ENCODE measurements around the gene C15orf61. TPM values are rescaled to one million over a fixed set of nuclear protein-coding genes. Genes with fewer than 3 reads are reported as not detected.

C15orf61 gene
- polyA plus RNA-seq, 2 donors, result 0.92 to 1.8 TPM

DNA sequence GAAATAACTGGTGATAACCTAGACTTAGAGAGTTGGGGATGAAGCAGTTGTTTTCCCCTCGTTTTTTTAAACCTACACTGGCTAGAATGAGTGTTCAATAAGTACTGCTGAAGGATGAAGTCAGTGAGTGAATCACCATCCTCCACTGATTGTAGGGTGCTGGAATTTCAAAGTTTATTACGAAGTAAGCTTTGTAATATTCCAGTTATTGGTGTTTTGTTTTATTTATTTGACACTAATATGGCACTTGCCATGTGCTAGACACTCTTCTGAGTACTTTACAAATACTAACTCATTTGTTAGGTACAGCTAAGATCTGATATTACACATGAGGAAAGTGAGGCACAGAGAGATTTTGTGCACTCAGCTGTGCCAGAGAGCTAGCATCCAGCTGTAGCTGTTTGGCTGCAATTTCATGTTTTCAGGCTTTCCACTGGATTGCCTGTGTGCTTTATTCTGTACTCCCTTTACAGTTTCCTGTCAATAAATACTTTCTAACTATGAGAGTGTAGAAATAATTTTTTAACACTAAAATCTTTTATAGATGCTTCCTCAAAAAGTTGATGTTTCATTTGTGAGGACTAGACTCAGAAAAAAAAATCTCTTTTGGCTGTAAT, 27.4 kb downstream of the C15orf61 start:
- no peaks in the 10 kb centered on the region for H3K36me3 ChIP-seq (ENCODE audit: control insufficient read depth in 2 of 2, insufficient read depth in 2 of 2, low read length in 1 of 2)
- H3K27ac ChIP-seq (ENCODE audit: low read depth in 2 of 2, low read length in 1 of 2), result no peak overlapping the region
- H3K9me3 ChIP-seq (ENCODE audit: control insufficient read depth in 2 of 2, insufficient read depth in 1 of 2, low read depth in 1 of 2, low read length in 1 of 2), result no peaks in the 10 kb centered on the region
- no peaks in the 10 kb centered on the region for H3K27me3 ChIP-seq (ENCODE audit: control insufficient read depth in 1 of 2, insufficient read depth in 2 of 2, low read length in 2 of 2)
- H3K4me3 ChIP-seq (ENCODE audit: low read depth in 1 of 2, low read length in 2 of 2), result no peak overlapping the region
- WGBS, 2 donors, result 65 to 70% methylated on average over 2 of the region's 2 CpGs
- H3K4me1 ChIP-seq (ENCODE audit: control insufficient read depth in 2 of 2, insufficient read depth in 2 of 2, low read length in 1 of 2), result no peaks in the 10 kb centered on the region

DNA sequence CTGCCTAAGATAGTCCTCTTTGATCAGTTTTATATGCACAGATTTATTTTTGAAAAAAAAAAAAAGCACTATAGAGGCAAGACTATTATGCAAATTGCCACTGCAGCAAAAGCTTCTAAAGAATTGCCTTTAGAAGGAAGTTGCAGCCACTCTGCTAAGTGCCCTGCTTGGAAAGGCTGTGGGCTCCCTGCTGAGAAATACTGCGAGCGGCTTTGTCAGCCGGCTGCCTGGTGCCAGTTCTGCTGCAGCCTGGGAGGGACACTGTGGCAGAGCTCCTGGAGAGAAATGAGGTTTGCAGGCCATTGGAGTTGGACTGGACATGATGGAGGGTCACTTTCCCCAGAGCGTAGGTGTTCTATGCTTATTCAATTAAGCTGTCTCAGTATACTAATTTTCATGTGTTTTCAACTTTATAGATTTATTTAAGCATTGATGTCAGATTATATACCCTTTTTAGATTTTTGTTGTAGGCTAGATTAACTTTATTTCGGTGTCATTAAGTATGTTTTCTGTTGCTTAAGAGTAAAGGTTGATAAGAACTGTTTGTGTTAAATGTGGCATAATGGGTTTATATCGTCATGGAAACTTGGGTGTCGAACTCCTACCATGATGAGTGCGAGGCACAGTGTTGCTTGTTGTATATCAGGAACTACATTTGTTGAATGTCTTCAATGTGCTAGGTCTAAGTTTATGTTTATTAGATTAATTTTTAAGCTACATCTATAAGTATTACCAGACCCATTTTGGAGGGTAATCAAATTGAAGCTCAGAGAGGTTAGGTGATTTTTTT, 28.1 kb downstream of the C15orf61 start:
- Histone ChIP-seq H3K27me3 (ENCODE audit: control insufficient read depth in 1 of 2, insufficient read depth in 2 of 2, low read length in 2 of 2) (no peaks in the 10 kb centered on the region), H3K36me3 (ENCODE audit: control insufficient read depth in 2 of 2, insufficient read depth in 2 of 2, low read length in 1 of 2) (no peaks in the 10 kb centered on the region), H3K9me3 (ENCODE audit: control insufficient read depth in 2 of 2, insufficient read depth in 1 of 2, low read depth in 1 of 2, low read length in 1 of 2) (no peaks in the 10 kb centered on the region), H3K27ac (ENCODE audit: low read depth in 2 of 2, low read length in 1 of 2) (no peak overlapping the region), H3K4me1 (ENCODE audit: control insufficient read depth in 2 of 2, insufficient read depth in 2 of 2, low read length in 1 of 2) (no peaks in the 10 kb centered on the region), H3K4me3 (ENCODE audit: low read depth in 1 of 2, low read length in 2 of 2) (no peak overlapping the region)
- WGBS, 2 donors, result 80 to 84% methylated on average over 8 of the region's 8 CpGs

DNA sequence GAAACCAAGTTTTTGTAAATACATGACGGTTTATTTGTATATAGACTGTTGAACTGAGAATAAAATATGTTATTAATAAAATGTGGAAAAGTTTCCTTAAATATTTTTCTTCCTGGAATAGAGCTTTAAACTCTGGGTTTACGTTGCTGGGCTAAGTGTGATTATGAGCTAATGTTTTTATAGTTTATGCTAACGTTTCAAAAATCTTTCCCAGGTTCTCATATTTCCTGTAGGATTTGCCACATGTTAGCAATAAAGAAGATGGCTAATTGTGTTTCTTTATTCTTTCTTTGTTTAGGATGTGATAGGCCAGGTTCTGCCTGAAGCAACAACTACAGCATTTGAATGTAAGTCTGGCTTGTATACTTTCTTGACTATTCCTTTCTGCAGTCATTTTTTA, 28.8 kb downstream of the C15orf61 start:
- H3K4me3 ChIP-seq (ENCODE audit: low read depth in 1 of 2, low read length in 2 of 2), result no peak overlapping the region
- 59 to 63% methylated on average over 3 of the region's 3 CpGs for WGBS, 2 donors
- no peaks in the 10 kb centered on the region for H3K9me3 ChIP-seq (ENCODE audit: control insufficient read depth in 2 of 2, insufficient read depth in 1 of 2, low read depth in 1 of 2, low read length in 1 of 2)
- H3K27me3 ChIP-seq (ENCODE audit: control insufficient read depth in 1 of 2, insufficient read depth in 2 of 2, low read length in 2 of 2), result no peaks in the 10 kb centered on the region
- H3K27ac ChIP-seq (ENCODE audit: low read depth in 2 of 2, low read length in 1 of 2), result no peak overlapping the region
- H3K36me3 ChIP-seq (ENCODE audit: control insufficient read depth in 2 of 2, insufficient read depth in 2 of 2, low read length in 1 of 2), result no peaks in the 10 kb centered on the region
- no peaks in the 10 kb centered on the region for H3K4me1 ChIP-seq (ENCODE audit: control insufficient read depth in 2 of 2, insufficient read depth in 2 of 2, low read length in 1 of 2)

DNA sequence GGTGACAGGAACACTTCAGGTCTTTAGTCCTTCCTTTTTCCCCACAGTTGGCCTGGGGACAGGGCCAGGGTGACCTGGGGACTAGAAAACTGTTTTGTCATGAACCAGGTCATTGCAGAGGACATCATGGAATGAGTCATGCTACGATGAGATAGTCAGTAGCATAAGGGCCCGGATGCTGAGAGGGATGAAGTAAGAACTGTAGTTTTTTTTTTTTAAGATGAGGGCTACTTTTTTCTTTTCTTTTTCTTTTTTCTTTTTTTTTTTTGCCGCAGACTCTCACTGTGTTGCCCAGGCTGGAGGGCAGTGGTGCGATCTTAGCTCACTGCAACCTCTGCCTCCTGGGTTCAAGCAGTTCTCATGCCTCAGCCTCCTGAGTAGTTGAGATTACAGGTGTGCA, 29.6 kb downstream of the C15orf61 start:
- Histone ChIP-seq H3K36me3 (ENCODE audit: control insufficient read depth in 2 of 2, insufficient read depth in 2 of 2, low read length in 1 of 2) (no peaks in the 10 kb centered on the region), H3K27ac (ENCODE audit: low read depth in 2 of 2, low read length in 1 of 2) (no peak overlapping the region), H3K9me3 (ENCODE audit: control insufficient read depth in 2 of 2, insufficient read depth in 1 of 2, low read depth in 1 of 2, low read length in 1 of 2) (no peaks in the 10 kb centered on the region), H3K4me3 (ENCODE audit: low read depth in 1 of 2, low read length in 2 of 2) (no peak overlapping the region), H3K4me1 (ENCODE audit: control insufficient read depth in 2 of 2, insufficient read depth in 2 of 2, low read length in 1 of 2) (no peaks in the 10 kb centered on the region), H3K27me3 (ENCODE audit: control insufficient read depth in 1 of 2, insufficient read depth in 2 of 2, low read length in 2 of 2) (no peaks in the 10 kb centered on the region)
- WGBS, 2 donors, result 84 to 91% methylated on average over 4 of the region's 4 CpGs

DNA sequence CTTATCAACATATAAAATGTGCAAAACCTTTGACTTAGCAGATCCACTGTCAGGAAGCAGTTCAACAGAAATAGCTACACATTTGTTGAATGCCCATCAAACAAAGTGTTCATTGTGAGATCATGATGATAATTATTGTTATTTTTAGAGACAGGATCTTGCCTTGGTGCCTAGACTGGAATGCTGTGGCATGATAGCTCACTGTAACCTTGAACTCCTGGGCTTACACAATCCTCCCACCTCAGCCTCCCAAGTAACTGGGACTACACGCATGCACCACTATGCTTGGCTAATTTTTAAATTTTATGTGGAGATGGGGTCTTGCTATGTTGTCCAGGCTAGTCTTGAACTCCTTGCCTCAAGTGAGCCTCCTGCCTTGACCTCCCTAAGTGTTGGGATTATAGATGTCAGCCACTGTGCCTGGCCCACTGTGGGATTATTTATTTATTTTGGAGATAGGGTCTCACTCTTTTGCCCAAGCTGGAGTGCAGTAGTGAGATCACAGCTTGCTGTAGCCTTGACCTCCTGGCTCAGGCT, 30.3 kb downstream of the C15orf61 start:
- H3K27me3 ChIP-seq (ENCODE audit: control insufficient read depth in 1 of 2, insufficient read depth in 2 of 2, low read length in 2 of 2), result no peaks in the 10 kb centered on the region
- H3K4me1 ChIP-seq (ENCODE audit: control insufficient read depth in 2 of 2, insufficient read depth in 2 of 2, low read length in 1 of 2), result no peaks in the 10 kb centered on the region
- H3K36me3 ChIP-seq (ENCODE audit: control insufficient read depth in 2 of 2, insufficient read depth in 2 of 2, low read length in 1 of 2), result no peaks in the 10 kb centered on the region
- no peak overlapping the region for H3K27ac ChIP-seq (ENCODE audit: low read depth in 2 of 2, low read length in 1 of 2)
- no peaks in the 10 kb centered on the region for H3K9me3 ChIP-seq (ENCODE audit: control insufficient read depth in 2 of 2, insufficient read depth in 1 of 2, low read depth in 1 of 2, low read length in 1 of 2)
- H3K4me3 ChIP-seq (ENCODE audit: low read depth in 1 of 2, low read length in 2 of 2), result no peak overlapping the region
- WGBS, 2 donors, result 93 to 95% methylated on average over 1 of the region's 1 CpG

DNA sequence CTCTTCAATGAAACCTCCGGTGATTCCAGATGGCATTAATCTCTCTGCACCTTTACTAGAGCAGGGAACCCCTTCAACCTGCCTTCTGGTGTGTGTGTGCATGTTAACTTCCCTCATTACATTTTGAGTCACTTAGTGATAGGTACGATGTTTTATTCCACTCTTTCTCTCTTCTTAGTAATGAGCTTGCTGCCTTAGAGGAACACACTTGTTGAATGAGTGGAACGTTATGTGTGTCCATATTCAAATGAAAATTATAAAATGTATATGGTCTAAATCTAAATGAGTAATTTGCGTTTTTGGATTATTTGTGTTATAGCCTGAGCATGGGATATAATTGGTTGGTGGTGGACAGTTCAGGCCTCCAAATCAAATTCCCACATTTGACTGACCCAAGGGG, 33.6 kb downstream of the C15orf61 start:
- no peaks in the 10 kb centered on the region for H3K9me3 ChIP-seq (ENCODE audit: control insufficient read depth in 2 of 2, insufficient read depth in 1 of 2, low read depth in 1 of 2, low read length in 1 of 2)
- H3K27ac ChIP-seq (ENCODE audit: low read depth in 2 of 2, low read length in 1 of 2), result no peak overlapping the region
- H3K4me1 ChIP-seq (ENCODE audit: control insufficient read depth in 2 of 2, insufficient read depth in 2 of 2, low read length in 1 of 2), result no peaks in the 10 kb centered on the region
- H3K27me3 ChIP-seq (ENCODE audit: control insufficient read depth in 1 of 2, insufficient read depth in 2 of 2, low read length in 2 of 2), result no peaks in the 10 kb centered on the region
- peaks cover 3 to 6% of the 10 kb centered on the region in 2 donors for H3K36me3 ChIP-seq (ENCODE audit: control insufficient read depth in 2 of 2, insufficient read depth in 2 of 2, low read length in 1 of 2)
- 92 to 94% methylated on average over 4 of the region's 4 CpGs for WGBS, 2 donors
- H3K4me3 ChIP-seq (ENCODE audit: low read depth in 1 of 2, low read length in 2 of 2), result no peak overlapping the region

DNA sequence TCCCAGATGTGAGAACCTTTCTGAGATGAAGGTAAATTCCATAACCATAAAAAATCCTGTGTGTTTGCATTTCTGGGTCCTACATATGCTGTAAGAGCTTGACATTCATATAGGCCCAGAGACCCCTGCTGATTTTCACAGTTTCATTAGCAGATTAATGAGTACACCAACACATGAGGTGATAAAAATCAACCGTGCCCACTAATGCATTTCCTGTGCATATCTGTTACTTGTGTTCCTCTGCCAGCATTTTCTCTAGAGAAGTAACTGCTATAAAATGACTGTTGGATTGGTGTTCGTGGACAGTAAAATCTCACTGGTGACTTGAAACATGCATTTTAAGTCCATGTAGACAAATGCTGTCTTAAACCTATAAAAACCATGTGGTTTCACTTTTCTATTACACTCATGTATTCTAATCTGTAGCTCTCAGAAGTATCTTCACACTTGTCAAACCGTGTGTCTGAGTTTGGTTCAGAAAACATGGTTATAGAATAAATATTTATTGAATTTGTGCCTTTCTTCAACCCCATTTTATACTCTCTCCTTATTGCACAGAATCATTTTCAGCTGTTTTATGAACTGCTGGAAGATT, 36.1 kb downstream of the C15orf61 start:
- 84% methylated on average over 3 of the region's 3 CpGs for WGBS, 2 donors
- Histone ChIP-seq H3K4me3 (ENCODE audit: low read depth in 1 of 2, low read length in 2 of 2) (no peak overlapping the region), H3K27me3 (ENCODE audit: control insufficient read depth in 1 of 2, insufficient read depth in 2 of 2, low read length in 2 of 2) (no peaks in the 10 kb centered on the region), H3K9me3 (ENCODE audit: control insufficient read depth in 2 of 2, insufficient read depth in 1 of 2, low read depth in 1 of 2, low read length in 1 of 2) (no peaks in the 10 kb centered on the region), H3K4me1 (ENCODE audit: control insufficient read depth in 2 of 2, insufficient read depth in 2 of 2, low read length in 1 of 2) (no peaks in the 10 kb centered on the region), H3K27ac (ENCODE audit: low read depth in 2 of 2, low read length in 1 of 2) (no peak overlapping the region), H3K36me3 (ENCODE audit: control insufficient read depth in 2 of 2, insufficient read depth in 2 of 2, low read length in 1 of 2) (peaks cover 3 to 6% of the 10 kb centered on the region in 2 donors)

DNA sequence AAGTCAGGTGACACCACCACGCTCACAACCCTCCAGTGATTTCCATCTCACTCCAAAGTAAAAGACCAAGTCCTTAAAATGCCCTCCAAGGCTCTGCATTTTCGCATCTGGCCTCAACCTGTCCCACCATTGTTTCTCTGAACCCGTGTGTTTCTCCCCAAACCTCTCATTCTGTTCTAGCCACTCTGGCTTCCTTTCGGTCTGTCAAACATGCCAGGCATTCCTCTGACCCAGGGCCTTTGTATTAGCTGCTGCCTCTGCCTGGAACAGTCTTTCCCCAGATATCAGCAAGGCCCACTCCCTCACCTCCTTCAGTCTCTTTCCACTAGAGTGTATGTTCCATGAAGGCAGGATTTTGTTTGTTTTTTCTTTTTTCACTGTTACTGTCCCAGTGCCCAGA, 37.6 kb downstream of the C15orf61 start:
- Histone ChIP-seq H3K36me3 (ENCODE audit: control insufficient read depth in 2 of 2, insufficient read depth in 2 of 2, low read length in 1 of 2) (peaks cover 3 to 6% of the 10 kb centered on the region in 2 donors), H3K4me3 (ENCODE audit: low read depth in 1 of 2, low read length in 2 of 2) (no peak overlapping the region), H3K27ac (ENCODE audit: low read depth in 2 of 2, low read length in 1 of 2) (no peak overlapping the region), H3K9me3 (ENCODE audit: control insufficient read depth in 2 of 2, insufficient read depth in 1 of 2, low read depth in 1 of 2, low read length in 1 of 2) (no peaks in the 10 kb centered on the region), H3K27me3 (ENCODE audit: control insufficient read depth in 1 of 2, insufficient read depth in 2 of 2, low read length in 2 of 2) (no peaks in the 10 kb centered on the region), H3K4me1 (ENCODE audit: control insufficient read depth in 2 of 2, insufficient read depth in 2 of 2, low read length in 1 of 2) (no peaks in the 10 kb centered on the region)
- 91 to 92% methylated on average over 4 of the region's 4 CpGs for WGBS, 2 donors

DNA sequence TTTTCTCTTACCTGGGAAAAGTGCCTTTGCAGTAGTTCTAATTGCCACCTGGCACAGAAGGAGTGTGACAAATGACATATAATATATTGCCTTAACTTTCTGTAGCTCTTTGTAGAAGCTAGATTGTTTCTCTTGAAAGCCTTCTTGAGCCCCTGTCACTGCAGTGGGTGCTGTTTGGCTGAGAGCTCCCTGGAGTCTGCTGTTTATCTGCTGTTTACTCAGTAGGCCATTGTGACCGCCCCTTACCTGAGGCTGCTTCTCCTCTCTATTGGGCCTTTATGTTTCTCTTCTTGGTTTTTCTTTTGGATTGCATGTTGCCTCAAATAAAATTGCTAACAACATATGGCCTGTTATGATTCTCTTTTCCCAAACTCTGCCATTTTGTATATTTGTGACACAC, 38.2 kb downstream of the C15orf61 start:
- Histone ChIP-seq H3K4me1 (ENCODE audit: control insufficient read depth in 2 of 2, insufficient read depth in 2 of 2, low read length in 1 of 2) (no peaks in the 10 kb centered on the region), H3K9me3 (ENCODE audit: control insufficient read depth in 2 of 2, insufficient read depth in 1 of 2, low read depth in 1 of 2, low read length in 1 of 2) (no peaks in the 10 kb centered on the region), H3K27me3 (ENCODE audit: control insufficient read depth in 1 of 2, insufficient read depth in 2 of 2, low read length in 2 of 2) (no peaks in the 10 kb centered on the region), H3K4me3 (ENCODE audit: low read depth in 1 of 2, low read length in 2 of 2) (no peak overlapping the region), H3K27ac (ENCODE audit: low read depth in 2 of 2, low read length in 1 of 2) (no peak overlapping the region), H3K36me3 (ENCODE audit: control insufficient read depth in 2 of 2, insufficient read depth in 2 of 2, low read length in 1 of 2) (peaks cover 3 to 6% of the 10 kb centered on the region in 2 donors)
- WGBS, 2 donors, result 96 to 98% methylated on average over 1 of the region's 1 CpG

All from esophagus (tissue), 2 donors.